Ishikawa (cell line): ENCODE measurements around the gene MCCD1.

Experiments used
- CEBPB ChIP-seq: IDR thresholded peaks from 2 replicates; pipeline ENCODE4 v1.6.1; 2012
- CREB1 ChIP-seq: IDR thresholded peaks from 2 replicates; pipeline ENCODE4 v1.6.1; 2012; ENCODE audit warnings: low read depth
- EGR1 ChIP-seq: IDR thresholded peaks from 2 replicates; pipeline ENCODE4 v1.6.1; 2012
- EP300 ChIP-seq: IDR thresholded peaks from 2 replicates; pipeline ENCODE4 v1.6.1; 2012; ENCODE audit warnings: borderline replicate concordance
- RAD21 ChIP-seq: IDR thresholded peaks from 2 replicates; pipeline ENCODE4 v1.6.1; 2012; ENCODE audit warnings: low read depth
- TAF1 ChIP-seq: IDR thresholded peaks from 2 replicates; pipeline ENCODE4 v1.6.1; 2012; ENCODE audit warnings: low read depth, mild to moderate bottlenecking
- TEAD4 ChIP-seq: IDR thresholded peaks from 2 replicates; pipeline ENCODE4 v1.6.1; 2012
- TF ChIP-seq, protein P1 (sequence below): IDR thresholded peaks from 2 replicates; pipeline ENCODE4 v1.6.1; 2012; ENCODE audit warnings: low read depth, mild to moderate bottlenecking

DNA sequence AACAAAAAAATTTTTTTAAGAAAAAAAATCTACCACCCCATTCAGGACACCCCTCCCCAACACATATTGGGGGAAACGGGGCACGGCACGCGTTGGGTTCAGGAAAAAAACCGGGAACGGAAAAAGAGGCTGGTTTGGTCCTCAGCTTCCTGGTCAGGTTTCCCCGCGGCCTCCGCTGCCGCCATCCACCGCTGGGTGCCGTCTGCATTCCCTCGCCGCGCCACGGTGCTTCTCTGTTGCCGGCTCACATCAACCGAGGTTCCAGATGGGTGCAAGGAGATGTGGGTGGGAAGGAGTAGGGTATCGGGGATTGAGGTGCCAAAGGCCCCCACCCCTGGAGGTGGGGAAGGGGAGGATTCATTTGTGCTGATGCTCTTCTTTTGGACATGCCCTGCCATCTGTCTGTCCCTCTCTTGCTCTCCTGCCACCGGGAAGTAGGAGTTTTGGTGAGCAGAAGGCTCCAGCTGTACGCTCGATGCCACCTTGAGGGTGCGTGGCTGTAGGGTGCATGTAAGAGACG is 5.8 kb downstream of the MCCD1 start:
- TF ChIP-seq CREB1 (no peak), RAD21 (no peak), TEAD4 (no peak), TAF1 (no peak), CEBPB (no peak), EGR1 (no peak), EP300 (no peak)
- TF ChIP-seq, protein P1, sequence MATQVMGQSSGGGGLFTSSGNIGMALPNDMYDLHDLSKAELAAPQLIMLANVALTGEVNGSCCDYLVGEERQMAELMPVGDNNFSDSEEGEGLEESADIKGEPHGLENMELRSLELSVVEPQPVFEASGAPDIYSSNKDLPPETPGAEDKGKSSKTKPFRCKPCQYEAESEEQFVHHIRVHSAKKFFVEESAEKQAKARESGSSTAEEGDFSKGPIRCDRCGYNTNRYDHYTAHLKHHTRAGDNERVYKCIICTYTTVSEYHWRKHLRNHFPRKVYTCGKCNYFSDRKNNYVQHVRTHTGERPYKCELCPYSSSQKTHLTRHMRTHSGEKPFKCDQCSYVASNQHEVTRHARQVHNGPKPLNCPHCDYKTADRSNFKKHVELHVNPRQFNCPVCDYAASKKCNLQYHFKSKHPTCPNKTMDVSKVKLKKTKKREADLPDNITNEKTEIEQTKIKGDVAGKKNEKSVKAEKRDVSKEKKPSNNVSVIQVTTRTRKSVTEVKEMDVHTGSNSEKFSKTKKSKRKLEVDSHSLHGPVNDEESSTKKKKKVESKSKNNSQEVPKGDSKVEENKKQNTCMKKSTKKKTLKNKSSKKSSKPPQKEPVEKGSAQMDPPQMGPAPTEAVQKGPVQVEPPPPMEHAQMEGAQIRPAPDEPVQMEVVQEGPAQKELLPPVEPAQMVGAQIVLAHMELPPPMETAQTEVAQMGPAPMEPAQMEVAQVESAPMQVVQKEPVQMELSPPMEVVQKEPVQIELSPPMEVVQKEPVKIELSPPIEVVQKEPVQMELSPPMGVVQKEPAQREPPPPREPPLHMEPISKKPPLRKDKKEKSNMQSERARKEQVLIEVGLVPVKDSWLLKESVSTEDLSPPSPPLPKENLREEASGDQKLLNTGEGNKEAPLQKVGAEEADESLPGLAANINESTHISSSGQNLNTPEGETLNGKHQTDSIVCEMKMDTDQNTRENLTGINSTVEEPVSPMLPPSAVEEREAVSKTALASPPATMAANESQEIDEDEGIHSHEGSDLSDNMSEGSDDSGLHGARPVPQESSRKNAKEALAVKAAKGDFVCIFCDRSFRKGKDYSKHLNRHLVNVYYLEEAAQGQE, result no peak
